DND-41 (cell line): ENCODE results near the gene C22orf15.

Source experiments
- ATAC-seq: fragments of 200-7000 bp; cut with Tn5 transposase; 3 replicates; pipeline ENCODE4 v1.9.1; 2021; ENCODE audit warnings: low read depth; ENCODE audit not compliant: insufficient read depth
- DNase-seq: peaks from one replicate; pipeline ENCODE4 v3.0.0-alpha.2; 2020
- H2AFZ ChIP-seq: 2 replicates; pipeline ENCODE4 v1.6.0; 2012; ENCODE audit warnings: low read depth, low read length
- H3K27ac ChIP-seq: 2 replicates; pipeline ENCODE4 v1.5.1; 2012; ENCODE audit warnings: low read length, inconsistent platforms
- H3K27me3 ChIP-seq: fragments of 200-600 bp; sonication (generic); 2 replicates; pipeline ENCODE4 v1.6.0; 2012; ENCODE audit warnings: low read length, mild to moderate bottlenecking, inconsistent platforms; ENCODE audit not compliant: insufficient read depth, poor library complexity
- H3K36me3 ChIP-seq: 2 replicates; pipeline ENCODE4 v1.5.1; 2012; ENCODE audit warnings: low read length, inconsistent platforms; ENCODE audit not compliant: insufficient read depth
- H3K4me1 ChIP-seq: 2 replicates; pipeline ENCODE4 v1.5.1; 2012; ENCODE audit warnings: mild to moderate bottlenecking, low read length; ENCODE audit not compliant: insufficient read depth
- H3K4me2 ChIP-seq: 2 replicates; pipeline ENCODE4 v1.6.0; 2012; ENCODE audit warnings: mild to moderate bottlenecking, moderate library complexity, low read length, inconsistent platforms; ENCODE audit not compliant: insufficient read depth
- H3K4me3 ChIP-seq, 2 experiments: fragments of 200-600 bp in 1 of 2; shearing (Covaris generic) in 1 of 2; 2 replicates each; pipeline ENCODE4 v1.5.1; 2012 to 2016; ENCODE audit warnings: inconsistent platforms in 2 of 2, low read length in 2 of 2, mild to moderate bottlenecking in 2 of 2, low read depth in 1 of 2, moderate library complexity in 1 of 2
- H3K79me2 ChIP-seq: 2 replicates; pipeline ENCODE4 v1.6.0; 2012; ENCODE audit warnings: low read length, inconsistent platforms; ENCODE audit not compliant: insufficient read depth
- H3K9ac ChIP-seq: 2 replicates; pipeline ENCODE4 v1.6.0; 2012; ENCODE audit warnings: low read depth, mild to moderate bottlenecking, inconsistent platforms, low read length, moderate library complexity
- H3K9me3 ChIP-seq: 2 replicates; pipeline ENCODE4 v1.5.1; 2012; ENCODE audit warnings: low read length, moderate library complexity, mild to moderate bottlenecking, inconsistent platforms; ENCODE audit not compliant: insufficient read depth, severe bottlenecking
- H4K20me1 ChIP-seq: 2 replicates; pipeline ENCODE4 v1.6.0; 2012; ENCODE audit warnings: low read length; ENCODE audit not compliant: insufficient read depth
- EZH2 ChIP-seq: IDR thresholded peaks from 3 replicates; pipeline ENCODE4 v1.6.1; 2012; ENCODE audit warnings: borderline replicate concordance, low read depth, mild to moderate bottlenecking, moderate library complexity, low read length, inconsistent platforms; ENCODE audit not compliant: severe bottlenecking
- TF ChIP-seq, protein P1 (sequence below): IDR thresholded peaks from 2 replicates; pipeline ENCODE4 v1.5.1; 2012; ENCODE audit warnings: borderline replicate concordance, low read length, moderate library complexity, mild to moderate bottlenecking; ENCODE audit not compliant: poor library complexity, severe bottlenecking; ENCODE audit errors: extremely low read depth

Gene C22orf15

DNA sequence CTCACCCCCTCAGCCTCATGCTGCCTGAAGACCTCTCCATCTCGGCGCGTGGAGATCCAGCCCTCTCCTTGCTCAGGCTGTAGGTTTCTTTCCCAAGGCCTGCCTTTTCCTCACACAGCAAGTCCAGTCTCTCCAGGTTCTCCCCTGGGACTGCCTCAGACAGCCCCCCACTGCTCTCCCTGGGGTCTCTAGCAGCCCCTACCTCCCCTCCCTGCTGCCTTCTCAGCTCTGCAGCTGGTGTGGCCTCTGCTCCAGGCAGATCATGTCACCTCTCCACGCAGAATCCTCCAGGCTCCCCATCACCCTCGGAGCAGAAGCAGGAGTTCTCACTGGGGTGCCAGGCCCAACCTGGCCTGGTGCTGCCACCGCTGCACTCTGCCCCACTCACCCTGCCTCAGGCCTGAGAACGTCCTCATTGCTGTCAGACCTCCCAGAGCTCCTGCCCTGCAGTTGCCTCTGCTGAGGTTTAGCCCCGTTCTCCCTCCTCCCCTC is 39.1 kb downstream of the C22orf15 start:
- Histone ChIP-seq H3K9me3 (no peaks in the 10 kb centered on the region), H3K4me3 (no peak overlapping the region), H3K36me3 (peaks cover 87% of the 10 kb centered on the region), H3K4me1 (no peaks in the 10 kb centered on the region), H3K79me2 (no peaks in the 10 kb centered on the region), H3K9ac (no peak overlapping the region), H3K4me2 (no peak overlapping the region), H4K20me1 (peaks cover 5% of the 10 kb centered on the region), H3K27ac (no peak overlapping the region), H3K27me3 (no peaks in the 10 kb centered on the region), H2AFZ (no peak overlapping the region)
- ATAC-seq (no peak), DNase-seq (no peak)
- TF ChIP-seq, protein P1, sequence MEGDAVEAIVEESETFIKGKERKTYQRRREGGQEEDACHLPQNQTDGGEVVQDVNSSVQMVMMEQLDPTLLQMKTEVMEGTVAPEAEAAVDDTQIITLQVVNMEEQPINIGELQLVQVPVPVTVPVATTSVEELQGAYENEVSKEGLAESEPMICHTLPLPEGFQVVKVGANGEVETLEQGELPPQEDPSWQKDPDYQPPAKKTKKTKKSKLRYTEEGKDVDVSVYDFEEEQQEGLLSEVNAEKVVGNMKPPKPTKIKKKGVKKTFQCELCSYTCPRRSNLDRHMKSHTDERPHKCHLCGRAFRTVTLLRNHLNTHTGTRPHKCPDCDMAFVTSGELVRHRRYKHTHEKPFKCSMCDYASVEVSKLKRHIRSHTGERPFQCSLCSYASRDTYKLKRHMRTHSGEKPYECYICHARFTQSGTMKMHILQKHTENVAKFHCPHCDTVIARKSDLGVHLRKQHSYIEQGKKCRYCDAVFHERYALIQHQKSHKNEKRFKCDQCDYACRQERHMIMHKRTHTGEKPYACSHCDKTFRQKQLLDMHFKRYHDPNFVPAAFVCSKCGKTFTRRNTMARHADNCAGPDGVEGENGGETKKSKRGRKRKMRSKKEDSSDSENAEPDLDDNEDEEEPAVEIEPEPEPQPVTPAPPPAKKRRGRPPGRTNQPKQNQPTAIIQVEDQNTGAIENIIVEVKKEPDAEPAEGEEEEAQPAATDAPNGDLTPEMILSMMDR: no peak
- TF ChIP-seq EZH2: no peak

DNA sequence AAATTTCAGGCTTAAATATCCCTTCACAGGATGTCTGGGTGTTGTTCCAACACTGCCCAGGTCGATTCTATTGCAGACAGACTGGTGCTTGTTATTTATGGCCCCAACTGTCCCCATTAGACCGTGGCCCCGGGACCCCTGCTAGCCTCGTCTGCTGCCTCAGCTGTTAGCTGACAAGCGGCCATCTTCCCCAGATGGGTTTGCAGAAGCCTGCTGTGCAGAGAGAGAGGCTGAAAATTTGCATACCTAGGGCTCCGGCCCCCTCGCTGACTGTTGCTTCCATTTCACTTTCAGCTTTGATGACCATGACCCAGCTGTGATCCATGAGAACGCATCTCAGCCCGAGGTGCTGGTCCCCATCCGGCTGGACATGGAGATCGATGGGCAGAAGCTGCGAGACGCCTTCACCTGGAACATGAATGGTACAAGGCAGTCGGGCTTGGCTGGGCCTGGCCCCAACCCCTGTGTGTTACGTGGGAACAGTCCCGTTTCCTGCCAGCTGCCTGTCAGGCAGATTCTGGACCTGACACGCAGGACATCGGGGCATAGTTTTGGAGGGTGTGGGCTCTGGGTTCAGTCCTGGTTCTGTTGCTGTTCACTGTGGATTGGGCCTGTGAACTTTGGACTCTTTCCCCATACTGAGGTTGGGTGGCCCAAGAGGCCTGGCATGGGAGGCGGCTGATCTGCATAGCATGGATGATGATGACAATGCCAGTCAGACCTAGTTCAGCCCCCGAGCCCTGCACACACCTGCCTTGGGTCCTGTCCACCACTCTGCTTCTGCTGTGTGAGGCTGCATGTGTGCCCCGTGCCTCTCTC is 40.4 kb downstream of the C22orf15 start:
- H2AFZ ChIP-seq: no peak overlapping the region
- H3K9ac ChIP-seq: no peak overlapping the region
- TF ChIP-seq, protein P1: no peak
- no peak for TF ChIP-seq EZH2
- H3K36me3 ChIP-seq: peaks cover 87% of the 10 kb centered on the region
- H3K4me1 ChIP-seq: no peaks in the 10 kb centered on the region
- H3K4me2 ChIP-seq: no peak overlapping the region
- peaks cover 5% of the 10 kb centered on the region for H4K20me1 ChIP-seq
- H3K4me3 ChIP-seq: no peak overlapping the region
- no peak for ATAC-seq
- H3K27me3 ChIP-seq: no peaks in the 10 kb centered on the region
- no peaks in the 10 kb centered on the region for H3K79me2 ChIP-seq
- no peaks in the 10 kb centered on the region for H3K9me3 ChIP-seq
- no peak overlapping the region for H3K27ac ChIP-seq
- DNase-seq: no peak

DNA sequence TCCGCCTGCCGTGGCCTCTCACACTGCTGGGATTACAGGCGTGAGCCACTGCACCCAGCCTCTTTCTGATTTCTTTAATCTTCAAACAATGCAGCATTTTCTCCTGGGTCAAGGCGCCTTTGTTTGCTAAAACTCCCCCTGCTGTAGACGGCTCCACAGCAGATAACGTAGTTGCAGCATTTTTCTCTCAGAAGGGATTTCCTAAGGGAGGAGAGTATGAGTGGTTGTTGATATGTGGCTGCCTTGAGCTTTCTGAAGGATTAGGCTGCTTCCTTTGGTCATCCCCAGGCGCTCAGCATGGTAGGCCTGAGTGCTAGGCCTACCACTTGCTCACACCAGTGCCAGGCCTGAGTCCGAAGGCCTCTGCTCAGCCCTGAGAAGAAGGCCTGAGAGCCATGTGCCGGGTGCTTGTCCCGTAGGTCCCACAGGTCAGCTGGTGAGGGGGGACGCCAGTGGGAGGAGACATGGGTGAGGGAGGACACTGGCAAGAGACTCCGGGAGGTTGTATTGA is 42.0 kb downstream of the C22orf15 start:
- Histone ChIP-seq H3K4me1 (no peaks in the 10 kb centered on the region), H3K4me3 (no peak overlapping the region), H3K4me2 (no peak overlapping the region), H3K27me3 (no peaks in the 10 kb centered on the region), H3K9me3 (no peaks in the 10 kb centered on the region), H3K27ac (no peak overlapping the region), H2AFZ (no peak overlapping the region), H4K20me1 (peaks cover 5% of the 10 kb centered on the region), H3K36me3 (peaks cover 85% of the 10 kb centered on the region), H3K79me2 (no peaks in the 10 kb centered on the region), H3K9ac (no peak overlapping the region)
- ATAC-seq: no peak
- TF ChIP-seq, protein P1: no peak
- no peak for TF ChIP-seq EZH2
- DNase-seq: no peak
